Esophagus mucosa (tissue), 1 donor: Measurements from ENCODE around the gene TMEM117. TPM values are rescaled to one million over a fixed set of nuclear protein-coding genes. Genes with fewer than 3 reads are reported as not detected.
"Not testable (repeated sequence)": the region's sequence is repeated elsewhere in the genome, so short reads cannot be mapped to it uniquely, and the experiment has no call there.

ENCODE experiments used
- ATAC-seq: fragments of 200-7000 bp; cut with Tn5 transposase; one replicate; pipeline ENCODE4 v1.9.1; 2020
- total RNA-seq: library from RNA; stranded (reverse); gene quantifications from one replicate; pipeline ENCODE4 v1.2.4, GENCODE V29; 2023
- donor health status: DM: yes; HTN: yes; CAD: no.

The TMEM117 gene
- total RNA-seq, 1 donor from 2014 or later: 14.3 TPM

DNA sequence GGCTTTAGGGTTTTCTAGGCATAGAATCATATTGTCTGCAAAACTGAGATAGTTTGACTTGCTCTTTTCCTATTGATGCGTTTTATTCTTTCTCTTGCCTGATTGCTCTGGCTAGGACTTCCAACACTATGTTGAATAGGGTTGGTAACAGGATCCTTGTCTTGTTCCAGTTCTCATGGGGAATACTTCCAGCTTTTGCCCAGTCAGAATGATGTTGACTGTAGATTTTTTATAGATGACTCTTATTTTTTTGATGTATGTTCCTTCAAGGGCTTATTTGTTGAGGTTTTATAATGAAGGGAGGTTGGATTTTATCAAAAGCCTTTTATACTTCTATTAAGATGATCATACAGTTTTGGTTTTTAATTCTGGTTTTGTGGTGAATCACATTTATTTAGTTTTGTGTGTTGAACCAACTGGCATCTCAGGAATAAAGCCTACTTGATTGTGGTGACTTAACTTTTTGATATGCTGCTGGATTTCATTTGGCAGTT is 478.2 kb downstream of the TMEM117 start:
- ATAC-seq: no peak

DNA sequence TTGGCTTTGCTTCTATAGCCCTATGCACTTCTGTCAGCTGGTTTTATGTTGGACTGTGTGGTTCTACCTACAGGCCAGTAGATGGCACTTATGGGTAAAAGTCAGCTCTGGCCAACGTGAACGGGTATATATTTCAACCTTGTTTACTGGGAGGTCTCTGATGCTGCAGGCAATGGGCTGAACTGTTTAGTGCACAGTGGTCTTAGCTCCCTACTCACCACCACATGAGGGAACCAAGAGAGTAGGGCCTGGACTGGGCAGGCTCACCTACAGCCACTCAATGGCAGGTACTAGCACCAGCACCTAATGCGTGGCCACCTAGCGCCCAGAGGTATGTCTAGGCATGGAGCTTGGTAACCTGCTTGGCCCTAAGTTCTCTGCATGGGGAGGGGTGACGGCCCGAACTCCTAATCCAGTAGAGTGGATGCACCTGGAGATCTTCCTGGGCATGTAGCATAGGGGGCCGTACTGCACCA is 481.8 kb downstream of the TMEM117 start:
- peak; percentile 59 for ATAC-seq

DNA sequence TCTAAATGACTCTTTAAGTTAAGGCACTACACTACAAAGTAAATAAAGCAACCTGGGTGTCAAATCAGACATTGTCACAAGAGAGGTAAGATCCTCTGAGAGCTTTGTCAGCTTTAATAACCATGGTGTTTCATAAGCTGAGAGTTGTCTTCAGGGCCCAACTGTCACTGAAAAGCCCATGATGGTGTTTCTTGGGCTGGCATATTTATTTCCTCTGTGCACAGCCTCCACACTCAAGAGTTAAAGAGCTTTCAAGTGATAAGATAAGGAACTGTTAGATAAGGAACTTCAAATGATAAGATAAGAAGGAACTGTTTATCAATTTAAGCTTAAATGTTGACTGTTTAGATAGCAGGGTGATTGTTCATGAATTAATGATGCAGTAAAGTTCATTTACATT is 495.4 kb downstream of the TMEM117 start:
- no peak for ATAC-seq

DNA sequence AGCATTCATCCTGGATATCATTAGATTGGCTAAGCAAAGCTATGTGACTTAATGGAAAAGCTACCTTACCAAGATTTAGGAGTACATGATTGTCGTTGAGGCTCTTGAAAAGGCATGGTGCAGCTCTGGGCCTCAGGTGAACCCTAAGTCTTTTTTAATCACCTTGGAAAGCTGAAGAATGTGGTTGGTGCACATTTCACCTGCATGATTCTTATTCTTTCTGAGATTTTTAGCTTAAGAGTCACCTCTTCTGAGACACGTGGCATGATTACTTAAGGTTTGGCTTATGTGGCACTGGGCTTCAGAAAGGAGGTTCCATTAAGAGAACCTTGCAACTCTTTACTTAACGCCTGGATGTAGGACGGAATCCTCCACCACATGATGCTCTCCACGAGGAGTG is 498.5 kb downstream of the TMEM117 start:
- no peak for ATAC-seq

DNA sequence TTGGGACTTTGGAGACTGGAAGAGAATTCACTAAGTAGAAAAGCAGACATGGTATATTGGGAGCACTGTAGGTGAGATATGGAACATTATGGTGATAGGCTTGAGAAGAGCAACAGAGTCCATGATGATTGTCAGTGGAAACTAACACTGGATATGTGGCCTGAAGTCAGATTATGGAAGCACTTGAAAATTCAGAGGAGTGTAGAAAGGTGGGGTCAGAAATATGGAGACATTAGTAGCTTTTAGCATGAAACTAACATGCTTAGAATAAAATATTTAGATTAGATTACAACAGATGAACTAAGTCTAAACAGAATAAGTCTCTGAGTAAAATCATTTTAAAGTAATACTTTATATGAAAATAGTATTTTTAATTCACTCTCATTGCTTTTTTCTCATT is 499.1 kb downstream of the TMEM117 start:
- no peak for ATAC-seq

DNA sequence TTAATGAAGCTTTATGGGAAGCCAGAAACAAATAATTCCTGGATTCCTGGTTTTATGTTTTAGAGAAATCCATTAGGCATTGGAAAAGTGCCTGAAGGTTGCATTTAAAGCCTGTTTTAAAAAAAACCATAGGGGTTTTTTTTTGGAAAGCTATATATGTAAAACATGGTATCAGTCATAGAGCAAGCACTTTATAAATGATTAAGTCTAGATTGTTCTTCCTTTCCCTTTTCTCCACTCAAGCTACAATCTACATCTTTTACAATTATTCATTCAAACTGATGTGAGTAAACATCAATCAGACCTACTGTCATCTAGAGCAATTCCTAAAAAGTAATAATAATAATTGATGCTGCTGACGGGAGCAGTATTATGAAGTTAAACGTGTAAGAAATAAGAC is 500.7 kb downstream of the TMEM117 start:
- no peak for ATAC-seq

DNA sequence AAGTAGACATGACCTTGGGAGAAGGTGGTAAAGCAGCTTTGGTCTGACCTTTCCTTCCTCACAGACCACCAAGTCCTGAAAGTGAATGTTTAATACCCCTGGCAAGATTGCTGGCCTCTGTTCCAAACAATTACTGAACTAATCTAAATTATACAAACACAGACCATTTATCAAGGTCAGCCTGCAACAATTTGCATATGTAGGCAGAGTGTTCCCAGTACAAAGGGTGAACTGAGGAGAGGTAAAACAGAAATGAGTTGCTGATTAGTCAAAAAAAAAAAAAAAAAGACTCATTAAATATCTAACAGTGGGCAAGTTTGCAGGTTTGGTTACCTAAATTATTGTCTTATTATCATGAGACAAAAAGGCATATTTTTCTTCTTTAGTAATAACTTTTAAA is 506.5 kb downstream of the TMEM117 start:
- no peak for ATAC-seq

DNA sequence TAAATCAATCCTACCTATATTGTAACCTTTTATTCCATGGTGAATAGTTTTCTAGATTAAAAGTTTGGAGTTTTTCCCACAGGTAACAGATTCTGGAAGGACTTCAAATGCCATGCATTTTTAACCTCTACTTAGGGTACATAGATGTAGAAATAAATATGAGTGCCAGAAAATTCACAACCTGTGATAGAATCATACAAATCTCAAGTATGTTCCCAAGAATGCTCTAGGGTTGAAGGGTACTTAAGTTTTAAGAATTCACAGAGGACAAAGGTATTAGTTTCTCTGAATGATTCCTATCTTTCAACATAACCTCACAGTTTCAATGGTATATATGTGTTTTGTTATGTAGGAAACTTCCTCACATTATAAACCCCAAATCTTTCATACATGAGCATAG is 511.3 kb downstream of the TMEM117 start:
- no peak for ATAC-seq

DNA sequence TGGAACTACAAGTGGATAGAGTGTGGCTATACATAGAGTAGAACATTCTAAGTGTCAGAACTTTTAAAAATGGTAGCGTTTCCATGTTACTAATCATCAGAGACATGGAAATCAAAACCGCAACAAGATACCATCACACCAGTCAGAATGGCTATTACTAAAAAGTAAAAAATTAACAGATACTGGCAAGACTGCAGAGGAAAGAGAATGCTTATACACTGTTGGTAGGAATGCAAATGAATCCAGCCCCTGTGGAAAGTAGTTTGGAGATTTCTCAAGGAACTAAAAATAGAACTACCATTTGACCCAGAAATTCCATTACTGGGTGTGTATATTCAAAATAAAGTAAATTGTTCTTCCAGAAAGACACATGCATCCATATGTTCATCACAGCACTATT is 521.6 kb downstream of the TMEM117 start:
- no peak for ATAC-seq

DNA sequence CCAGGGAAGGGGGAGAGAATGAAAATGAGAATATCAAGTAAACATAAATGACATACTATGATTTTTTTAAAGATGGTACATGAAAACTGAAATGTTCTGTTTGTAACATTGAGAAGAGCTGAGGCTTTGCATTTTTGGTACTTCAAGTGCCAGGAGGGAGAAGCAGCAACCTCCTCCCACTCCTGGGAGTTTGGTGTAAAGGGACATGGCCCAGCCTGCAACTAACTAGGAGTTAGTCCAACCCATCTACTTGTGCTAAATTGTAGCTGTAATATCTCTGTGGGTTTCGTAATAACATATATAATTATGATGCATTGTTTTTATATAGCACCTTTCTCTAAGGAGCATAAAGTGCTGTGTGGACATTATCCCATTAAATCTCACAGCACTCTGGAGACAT is 522.8 kb downstream of the TMEM117 start:
- no peak for ATAC-seq

DNA sequence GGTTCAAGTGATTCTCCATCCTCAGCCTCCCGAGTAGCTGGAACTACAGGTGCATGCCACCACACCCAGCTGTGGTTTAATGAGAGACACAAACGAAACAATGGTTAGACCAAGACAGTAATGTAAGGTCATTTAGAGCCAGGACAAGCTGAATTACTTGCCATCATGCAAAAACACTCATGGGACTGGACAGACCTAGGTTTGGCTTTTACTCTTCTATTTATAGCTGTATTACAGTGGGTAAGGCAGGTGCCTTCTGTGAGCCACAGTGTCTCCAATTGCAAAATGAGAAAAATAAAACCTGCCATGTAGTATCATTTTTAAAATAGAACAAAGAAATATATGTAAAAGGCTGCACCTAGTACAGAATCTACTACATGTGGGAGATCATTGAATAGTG is 527.1 kb downstream of the TMEM117 start:
- no peak for ATAC-seq

DNA sequence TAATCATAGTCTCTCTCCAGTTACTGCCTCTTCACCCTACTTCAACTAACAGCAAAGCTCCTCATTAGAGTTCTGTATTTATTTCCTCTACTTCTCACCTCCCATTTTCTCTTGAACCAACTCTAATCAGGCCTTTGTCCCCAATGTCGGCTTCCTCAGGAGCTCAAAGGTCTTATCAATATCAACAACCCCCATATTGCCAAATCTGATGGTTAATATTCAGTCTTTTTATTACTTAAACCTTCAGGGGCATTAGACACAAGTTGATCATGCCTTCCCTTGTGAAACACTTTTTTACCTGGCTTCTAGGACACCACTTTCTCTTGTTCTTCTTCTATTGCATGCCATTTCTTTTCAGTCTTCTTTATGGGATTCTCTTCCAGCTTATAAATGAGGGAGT is 531.3 kb downstream of the TMEM117 start:
- no peak for ATAC-seq

DNA sequence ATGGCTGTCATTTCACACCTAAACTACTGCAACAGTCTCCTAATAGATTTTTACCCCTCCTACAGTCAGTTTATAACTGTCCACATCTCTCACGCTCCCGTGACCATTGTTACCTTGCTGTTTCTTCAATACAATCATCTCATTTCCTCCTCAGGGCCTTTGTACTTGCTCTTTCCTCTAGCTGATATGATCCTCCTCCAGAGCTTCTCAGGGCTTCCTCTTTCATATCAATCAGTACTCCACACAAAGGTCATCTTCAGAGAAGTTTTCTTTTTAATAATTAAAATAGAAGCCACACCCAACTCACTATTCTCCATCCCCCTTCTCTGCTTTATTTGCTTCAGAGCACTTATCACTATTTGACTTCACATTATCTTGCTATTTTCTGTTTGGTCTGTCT is 532.0 kb downstream of the TMEM117 start:
- no peak for ATAC-seq

DNA sequence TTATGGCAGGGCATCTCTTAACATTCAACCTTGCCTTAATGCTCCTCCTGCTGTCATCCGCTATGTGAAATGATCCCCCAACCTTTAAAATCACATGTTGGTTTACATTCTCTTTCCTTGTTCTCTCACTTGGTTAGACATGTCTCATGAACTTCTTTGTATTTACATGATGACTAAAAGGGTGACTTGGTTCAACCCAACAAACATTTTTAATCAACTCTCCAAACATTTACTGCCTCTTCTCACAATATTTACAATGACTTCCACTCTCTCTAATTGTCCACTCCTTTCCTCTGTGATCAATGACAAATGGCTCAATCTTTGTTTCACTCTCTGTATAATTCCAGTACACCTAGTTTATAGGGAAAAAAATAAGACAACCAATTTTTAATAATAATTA is 534.1 kb downstream of the TMEM117 start:
- ATAC-seq: no peak

DNA sequence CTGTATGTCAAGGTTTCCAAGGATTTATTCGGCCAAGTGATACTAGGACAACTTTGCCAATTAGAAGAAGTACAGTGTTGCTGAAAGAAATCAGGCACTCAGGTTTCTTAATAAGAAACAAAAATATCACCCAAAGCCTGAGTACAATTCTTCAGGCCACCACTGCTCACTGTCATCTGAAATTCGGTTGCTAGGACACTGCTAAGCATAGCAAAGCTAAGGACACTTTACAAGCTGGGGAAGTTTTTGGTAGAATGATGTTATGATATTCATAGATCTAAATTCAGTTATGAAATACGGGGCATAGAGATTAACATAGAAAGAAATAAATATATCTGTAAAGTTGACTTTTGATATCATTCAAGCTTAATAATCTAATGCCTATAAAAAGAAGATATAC is 535.1 kb downstream of the TMEM117 start:
- ATAC-seq: no peak

DNA sequence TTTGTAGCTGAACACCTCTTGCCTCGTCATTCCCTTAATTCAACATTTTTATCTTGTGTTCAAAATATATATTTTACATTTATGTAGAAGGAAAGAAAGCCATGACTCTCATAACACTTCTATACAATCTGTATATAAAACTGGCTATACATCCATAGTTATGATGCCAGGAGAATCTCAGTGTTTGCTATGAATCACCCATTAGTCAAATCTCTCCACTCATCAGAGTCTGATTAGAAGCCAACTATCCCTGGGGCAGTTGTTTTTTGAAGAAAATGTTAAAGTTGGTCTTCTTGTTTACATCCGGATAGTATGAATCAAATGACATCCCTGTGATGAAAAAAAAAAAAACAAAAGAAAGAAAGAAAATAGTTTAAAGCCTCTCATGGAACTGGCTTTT is 536.4 kb downstream of the TMEM117 start:
- ATAC-seq: peak; percentile 52

DNA sequence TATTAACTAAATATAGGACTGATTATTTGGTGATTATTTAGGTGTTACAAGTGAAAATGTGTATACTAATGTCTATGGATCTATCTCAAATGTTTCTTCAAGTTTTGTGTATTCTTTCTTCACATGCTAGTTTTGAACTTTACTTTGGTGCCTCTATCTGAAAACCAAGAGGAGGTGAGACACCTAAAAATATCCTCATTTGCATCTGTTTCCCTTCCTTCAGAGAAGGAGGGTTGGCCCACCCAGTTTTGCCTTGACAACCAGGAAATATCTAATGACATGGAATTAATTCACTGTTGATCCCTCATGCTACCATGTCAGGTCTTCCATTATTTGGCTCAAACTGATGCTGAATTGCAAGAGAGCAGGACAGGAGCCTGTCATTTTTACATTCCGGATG is 539.8 kb downstream of the TMEM117 start:
- ATAC-seq: no peak

DNA sequence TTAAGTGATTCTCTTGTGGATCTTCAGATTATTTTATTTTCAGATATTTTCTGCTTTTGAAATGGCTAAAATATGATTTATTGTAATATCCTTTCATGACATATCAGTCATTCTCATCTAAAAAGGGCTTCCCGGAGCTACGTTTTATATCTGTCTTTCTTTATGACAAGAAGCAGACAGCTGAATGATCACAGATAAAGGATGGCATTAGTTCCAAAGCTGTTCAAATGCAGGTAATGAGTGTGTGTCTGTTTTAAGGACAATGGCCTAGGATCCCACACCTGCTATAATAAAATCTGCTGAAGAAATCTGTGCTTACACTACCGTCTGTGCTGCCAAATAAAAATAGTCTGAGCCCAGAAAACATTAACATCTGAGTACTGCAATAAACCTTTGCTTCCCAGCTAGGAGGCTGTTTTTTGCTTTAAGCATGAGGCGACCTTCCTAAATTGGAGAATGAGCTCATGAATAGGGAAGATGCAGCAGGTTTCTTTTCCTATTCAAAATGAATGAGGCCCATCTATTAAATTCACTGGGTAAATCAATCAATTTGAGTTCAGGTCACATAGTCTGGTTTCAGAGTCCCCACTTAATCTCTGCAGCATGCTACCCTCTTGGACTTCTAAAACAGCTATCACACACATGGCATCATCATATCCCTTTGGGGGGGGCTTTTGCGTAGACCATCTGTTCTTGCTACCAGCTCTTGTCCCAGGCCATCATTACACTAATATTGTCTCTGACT is 541.7 kb downstream of the TMEM117 start:
- no peak for ATAC-seq

DNA sequence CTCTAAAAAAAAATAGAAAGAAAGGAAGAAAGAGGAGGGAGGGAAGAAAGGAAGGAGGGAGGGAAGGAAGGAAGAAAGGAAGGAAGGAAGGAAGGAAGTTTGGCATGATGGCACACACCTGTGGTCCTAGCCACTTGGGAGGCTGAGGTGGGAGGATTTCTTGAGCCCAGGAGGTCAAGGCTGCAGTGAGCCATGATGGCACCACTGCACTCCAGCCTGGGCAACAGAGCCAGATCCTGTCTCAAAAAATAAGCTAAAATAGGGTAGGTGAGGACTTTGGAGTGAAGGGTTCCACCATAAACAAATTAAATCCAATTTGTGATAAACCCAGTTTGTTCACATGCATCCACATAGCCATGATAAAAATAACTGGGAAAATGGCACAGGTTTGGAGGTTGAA is 543.2 kb downstream of the TMEM117 start:
- ATAC-seq: not testable (repeated sequence)

DNA sequence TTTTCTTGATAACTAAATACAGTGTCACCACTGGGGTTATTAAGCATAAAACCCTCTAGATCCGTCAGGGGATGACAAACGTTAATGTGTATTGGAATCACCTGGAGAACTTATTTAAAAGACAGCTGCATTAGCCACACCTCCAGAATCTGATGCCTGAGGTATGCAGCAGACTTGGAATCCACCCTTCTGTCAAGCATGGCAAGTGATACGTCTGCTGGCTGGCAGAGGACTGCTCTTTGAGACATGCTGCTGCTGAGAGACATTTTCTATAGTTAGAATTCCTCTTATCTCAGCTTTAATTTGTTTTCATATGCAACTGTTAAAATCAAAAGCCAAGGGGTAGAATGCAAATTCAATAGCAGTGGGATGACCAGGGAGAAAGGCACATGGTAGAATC is 544.0 kb downstream of the TMEM117 start:
- ATAC-seq: no peak

DNA sequence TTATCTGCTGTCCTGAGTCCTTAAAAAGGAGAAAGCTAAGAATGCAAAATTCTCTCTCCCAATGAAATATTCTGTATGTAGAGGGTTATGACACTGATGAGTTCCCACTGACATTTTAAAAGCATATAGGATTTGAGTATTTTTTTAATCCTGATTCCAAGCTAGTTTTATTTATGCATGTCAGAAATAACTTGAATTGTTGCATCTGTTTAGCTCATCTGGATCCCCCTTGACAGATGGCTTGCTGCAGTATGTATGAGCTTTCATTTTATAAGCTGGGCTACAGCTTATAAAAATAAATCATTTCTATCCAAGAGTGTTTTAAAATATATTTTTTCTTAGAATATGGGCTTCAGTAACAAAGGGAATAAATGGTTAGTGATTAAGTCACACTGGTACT is 545.0 kb downstream of the TMEM117 start:
- no peak for ATAC-seq

DNA sequence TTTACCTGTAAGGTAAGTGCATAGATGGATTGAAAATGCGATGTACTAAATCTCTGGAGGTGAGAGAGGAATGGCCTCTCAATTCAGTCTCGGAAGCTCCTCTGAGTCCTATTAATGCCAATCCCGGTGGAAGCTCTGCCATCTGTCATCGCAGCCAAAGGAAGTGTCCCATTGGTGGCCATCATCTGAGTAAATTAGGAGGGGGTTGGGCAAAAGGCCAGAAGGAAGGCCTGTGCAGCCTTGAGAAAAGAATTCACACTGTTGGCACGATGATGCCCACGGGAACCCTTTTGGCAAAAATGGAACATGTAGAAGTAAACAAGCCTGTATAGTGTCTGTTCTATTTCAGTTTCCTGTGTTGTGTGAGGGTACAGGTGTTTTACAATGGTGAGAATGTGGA is 545.5 kb downstream of the TMEM117 start:
- ATAC-seq: no peak

DNA sequence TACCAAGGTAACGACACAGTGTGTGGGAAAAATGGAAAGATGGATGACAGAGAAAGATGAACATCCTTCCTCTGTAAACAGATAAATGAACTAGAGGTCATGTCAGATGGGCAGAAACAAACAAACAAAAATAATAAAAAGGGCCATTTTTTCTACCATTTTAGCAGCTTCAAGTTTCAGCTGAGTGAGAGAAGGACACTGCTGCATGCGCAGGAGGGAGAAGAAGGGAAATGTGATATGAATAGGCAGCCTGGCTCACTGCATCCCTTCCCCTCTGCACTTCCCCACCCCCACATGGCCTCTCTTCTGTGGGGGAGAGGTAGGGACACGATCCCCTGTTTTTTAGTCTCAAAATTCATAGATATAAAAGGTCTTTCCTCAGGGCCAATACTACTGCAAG is 548.3 kb downstream of the TMEM117 start:
- ATAC-seq: no peak

DNA sequence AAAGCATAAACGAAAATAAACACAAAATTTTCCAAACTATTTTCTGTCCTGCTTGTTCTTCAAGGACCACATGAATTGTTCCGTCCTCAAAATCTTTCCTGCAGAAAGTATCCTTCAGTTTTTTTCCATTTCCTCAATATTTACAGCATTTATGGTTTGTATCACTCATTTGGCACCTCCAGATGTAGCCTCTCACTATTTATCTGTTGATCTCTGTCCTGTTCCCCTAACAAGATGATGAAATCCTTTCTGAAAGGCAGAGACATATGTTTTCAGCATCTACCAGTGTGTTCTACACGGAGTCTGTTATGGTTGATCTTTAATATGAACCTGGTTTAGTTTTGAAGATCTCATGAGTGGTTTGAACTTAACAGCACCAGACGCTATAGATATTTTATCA is 550.1 kb downstream of the TMEM117 start:
- no peak for ATAC-seq

DNA sequence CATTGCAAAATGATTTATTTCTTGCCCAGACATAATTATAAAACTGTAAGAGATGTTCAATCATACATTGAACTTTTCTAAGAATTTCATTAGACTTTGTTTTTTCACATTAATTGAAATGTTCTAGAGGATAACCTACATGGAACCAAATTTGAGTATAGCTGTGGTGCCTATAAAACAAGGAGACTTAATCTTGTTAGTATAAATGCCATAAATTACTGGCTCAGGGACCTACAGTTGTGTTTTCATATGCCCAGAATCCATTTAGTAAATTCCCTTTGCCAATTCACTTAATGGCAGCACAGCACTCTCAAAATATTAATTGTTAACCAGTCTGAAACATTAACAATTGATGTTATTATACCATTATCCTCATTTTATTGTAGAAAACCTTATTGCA is 551.7 kb downstream of the TMEM117 start:
- ATAC-seq: no peak
